ENCODE results near the gene OR5L2.
"Not testable (repeated sequence)": the region's sequence is repeated elsewhere in the genome, so short reads cannot be mapped to it uniquely, and the experiment has no call there.

- not testable (repeated sequence) for TF ChIP-seq CTCF (conservative IDR thresholded peaks at IDR 0.05; ENCODE audit: low read depth, low read length); EZH2 (IDR thresholded peaks at IDR 0.05; ENCODE audit: borderline replicate concordance, low read depth, low read length, poor library complexity, severe bottlenecking)
Measured at GRCh38 chr11:55867354-55867753, 40.3 kb downstream of the OR5L2 start.
